Common myeloid progenitor, CD34-positive (primary cell): Measurements from ENCODE around the gene EIF2D.
A peak's percentile ranks its signal among the peaks of the same experiment; 100 is the strongest.

Experiments
- CTCF ChIA-PET: fragments of 350-600 bp; sonication (Branson Sonifier 250); formaldehyde crosslinking; loops from one replicate; lab custom pipeline; 2021; ENCODE audit warnings: antibody characterized with exemption; lab: Charles Lee
- POLR2A ChIA-PET: fragments of 350-600 bp; sonication (Branson Sonifier 250); formaldehyde crosslinking; loops from one replicate; lab custom pipeline; 2021; ENCODE audit warnings: antibody characterized with exemption; lab: Charles Lee
- DNase-seq, 3 donors: peaks; one replicate each; pipeline versions ENCODE4 v3.0.0 to v3.0.0-alpha.2; 2013
- H3K27ac ChIP-seq, 2 experiments: 1 replicate in 1 of 2; 2 replicates in 1 of 2; pipeline ENCODE4 v1.7.0; 2013; ENCODE audit warnings: inconsistent platforms in 2 of 2, low read length in 2 of 2, mild to moderate bottlenecking in 2 of 2, low read depth in 1 of 2, moderate library complexity in 1 of 2; ENCODE audit not compliant: severe bottlenecking in 2 of 2, insufficient read depth in 1 of 2, poor library complexity in 1 of 2
- H3K27me3 ChIP-seq, 5 experiments: replicated peaks in 2 of 5; 1 replicate in 3 of 5; 2 replicates in 2 of 5; pipeline versions ENCODE4 v1.6.1 to v1.7.0; 2013; ENCODE audit warnings: low read length in 4 of 5, mild to moderate bottlenecking in 2 of 5, moderate library complexity in 2 of 5, inconsistent platforms in 1 of 5; ENCODE audit not compliant: insufficient read depth in 5 of 5, control insufficient read depth in 4 of 5
- H3K36me3 ChIP-seq, 4 experiments: 1 replicate in 2 of 4; 2 replicates in 2 of 4; pipeline versions ENCODE4 v1.6.1 to v1.7.0; 2013; ENCODE audit warnings: low read length in 3 of 4, control low read depth in 1 of 4, mild to moderate bottlenecking in 1 of 4; ENCODE audit not compliant: control insufficient read depth in 4 of 4, insufficient read depth in 4 of 4
- H3K4me1 ChIP-seq, 4 experiments: 1 replicate in 3 of 4; 2 replicates in 1 of 4; pipeline versions ENCODE4 v1.6.1 to v1.7.1; 2013; ENCODE audit warnings: low read length in 3 of 4, mild to moderate bottlenecking in 3 of 4, control low read depth in 1 of 4, inconsistent platforms in 1 of 4, moderate library complexity in 1 of 4; ENCODE audit not compliant: control insufficient read depth in 4 of 4, insufficient read depth in 4 of 4; ENCODE audit errors: control extremely low read depth in 1 of 4
- H3K4me3 ChIP-seq, 7 experiments: 1 replicate in 4 of 7; 2 replicates in 3 of 7; pipeline versions ENCODE4 v1.5.1 to v1.7.0; 2013; ENCODE audit warnings: mild to moderate bottlenecking in 7 of 7, low read length in 6 of 7, moderate library complexity in 6 of 7, inconsistent platforms in 2 of 7, low read depth in 2 of 7, control low read depth in 1 of 7; ENCODE audit not compliant: insufficient read depth in 4 of 7, control insufficient read depth in 1 of 7; ENCODE audit errors: extremely low read depth in 1 of 7
- H3K9me3 ChIP-seq, 5 experiments: 1 replicate in 4 of 5; 2 replicates in 1 of 5; pipeline versions ENCODE4 v1.6.1 to v1.7.1; 2013; ENCODE audit warnings: low read length in 4 of 5, mild to moderate bottlenecking in 2 of 5, inconsistent platforms in 1 of 5, low read depth in 1 of 5, moderate library complexity in 1 of 5; ENCODE audit not compliant: control insufficient read depth in 4 of 5, insufficient read depth in 2 of 5; ENCODE audit errors: control extremely low read depth in 1 of 5
- WGBS: methylation state at CpG from one replicate; pipeline ENCODE4 v1.1.5; 2013; ENCODE audit not compliant: insufficient coverage; 5-methylcytosine and 5-hydroxymethylcytosine counted together

Gene EIF2D

DNA sequence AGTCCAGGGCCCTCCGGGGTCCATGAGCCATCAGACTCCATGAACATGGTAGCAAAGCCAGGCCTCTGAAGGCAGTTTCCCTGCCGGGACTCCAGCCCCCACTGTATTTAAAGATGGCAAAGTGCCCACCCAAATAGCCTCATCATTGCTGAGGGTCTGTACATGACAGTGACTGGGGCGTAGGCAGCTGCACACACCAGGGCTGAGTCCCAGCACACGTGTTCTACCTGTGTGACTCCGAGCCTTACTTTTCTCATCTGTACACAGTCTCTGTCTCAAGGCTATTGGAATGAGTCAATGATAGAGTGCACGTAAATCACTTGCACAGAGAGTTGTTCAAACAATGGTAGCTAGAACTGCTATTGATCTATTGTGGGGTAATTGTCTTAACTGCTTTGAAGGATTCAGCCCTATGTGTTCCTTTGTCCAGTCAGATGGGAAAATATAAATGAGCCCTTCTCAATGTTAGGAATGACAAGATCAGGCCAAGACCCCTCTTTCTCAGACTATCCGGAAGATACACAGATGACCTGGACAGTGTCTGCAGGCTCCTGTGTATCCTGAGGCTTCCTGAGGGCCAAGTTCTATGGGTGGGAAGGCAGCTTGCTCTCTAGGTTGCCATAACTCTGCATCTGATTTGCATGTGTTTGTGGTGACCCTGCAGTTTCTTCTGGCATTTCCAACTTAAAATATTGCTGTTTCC is 56.1 kb downstream of the EIF2D start:
- no peak for DNase-seq
- Histone ChIP-seq H3K9me3 (no peaks in the 10 kb centered on the region), H3K27me3 (no peaks in the 10 kb centered on the region), H3K27ac (peak overlapping the region in 1 of 2 experiments; percentile 17), H3K4me1 (peaks cover 27 to 58% (median 56%) of the 10 kb centered on the region in 4 experiments), H3K36me3 (peaks cover 5 to 9% (median 7%) of the 10 kb centered on the region in 4 experiments), H3K4me3 (peak overlapping the region in 2 of 7 experiments; percentile 86 to 92)
- ChIA-PET POLR2A (interaction anchor here (0.9 to 1.7 kb wide), 2 partner anchors 11 to 24 kb away, joined by 3 to 6 read pairs; no protein-coding TSS in a partner anchor), CTCF (interaction anchor here (0.7 to 21.6 kb wide), 9 partner anchors 8 to 94 kb away, joined by 3 to 395 read pairs (median 4); no protein-coding TSS in a partner anchor)
- 82% methylated on average over 7 of the region's 7 CpGs for WGBS

DNA sequence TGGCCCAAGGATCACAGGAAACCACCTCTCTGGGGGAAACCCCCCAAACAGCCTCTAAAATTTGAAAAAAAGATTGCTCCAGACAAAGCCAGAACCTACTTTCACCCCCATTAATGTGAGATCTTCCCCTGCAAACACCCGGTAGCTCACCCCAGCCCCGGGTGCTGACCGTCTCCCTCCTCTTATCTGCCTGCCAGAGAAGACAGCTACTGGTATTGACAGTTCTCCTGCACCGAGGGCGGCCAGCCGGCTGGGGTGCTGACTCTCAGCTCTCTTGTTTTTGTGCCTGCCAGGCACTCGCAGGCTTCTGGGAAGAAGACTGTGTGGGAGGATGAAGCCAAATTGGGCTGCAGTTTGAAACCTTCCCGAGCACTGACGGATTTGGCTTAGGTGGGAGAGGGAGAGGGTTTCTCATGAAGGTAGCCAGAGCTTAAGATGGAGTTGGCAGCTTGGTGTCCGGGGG is 56.8 kb downstream of the EIF2D start:
- H3K27ac ChIP-seq = no peak overlapping the region
- H3K36me3 ChIP-seq = peaks cover 0 to 2% (median under 1%) of the 10 kb centered on the region in 4 experiments
- peaks cover 22 to 53% (median 50%) of the 10 kb centered on the region in 4 experiments for H3K4me1 ChIP-seq
- H3K27me3 ChIP-seq = no peaks in the 10 kb centered on the region
- DNase-seq = no peak
- no peak overlapping the region for H3K4me3 ChIP-seq
- WGBS = 88% methylated on average over 7 of the region's 10 CpGs
- H3K9me3 ChIP-seq = no peaks in the 10 kb centered on the region
- POLR2A ChIA-PET = interaction anchor here (0.6 to 0.9 kb wide), 2 partner anchors 10 to 26 kb away, joined by 3 read pairs; no protein-coding TSS in a partner anchor
- CTCF ChIA-PET = interaction anchor here (0.7 to 21.6 kb wide), 14 partner anchors 8 to 484 kb away, joined by 3 to 395 read pairs (median 3); partner anchors contain the start of gene EIF2D

- DNase-seq = no peak
Observed at GRCh38 chr1:206554701-206555472, 57.4 kb downstream of the EIF2D start.

DNA sequence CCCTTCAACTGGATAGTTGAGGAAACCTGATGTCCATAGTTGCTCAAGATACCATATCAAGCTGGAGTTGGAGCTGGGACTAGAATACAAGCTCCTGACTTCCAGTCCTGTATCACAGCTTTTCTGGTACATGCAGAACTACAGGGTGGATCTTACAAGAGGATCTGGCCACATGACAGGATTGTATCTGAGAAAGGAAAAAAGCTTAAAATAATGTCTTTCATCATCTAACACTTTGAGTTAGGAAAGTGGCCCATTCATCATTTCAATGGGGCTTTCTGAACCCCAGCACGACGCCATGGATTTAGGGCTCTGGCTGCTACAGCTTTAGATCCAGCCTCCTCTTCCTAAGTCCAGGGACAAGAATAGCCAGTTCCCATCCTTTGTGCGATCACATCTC is 58.1 kb downstream of the EIF2D start:
- H3K36me3 ChIP-seq = no peaks in the 10 kb centered on the region
- no peak overlapping the region for H3K4me3 ChIP-seq
- 94% methylated on average over 2 of the region's 3 CpGs for WGBS
- no peaks in the 10 kb centered on the region for H3K9me3 ChIP-seq
- no peak overlapping the region for H3K27ac ChIP-seq
- ChIA-PET POLR2A (interaction anchor here (1.1 kb wide), 1 partner anchor 9 kb away, joined by 3 read pairs; no protein-coding TSS in a partner anchor), CTCF (interaction anchor here (0.9 to 21.6 kb wide), 8 partner anchors 10 to 84 kb away, joined by 3 to 395 read pairs (median 6); partner anchors contain the start of gene IKBKE)
- H3K4me1 ChIP-seq = peaks cover 18 to 40% (median 37%) of the 10 kb centered on the region in 4 experiments
- H3K27me3 ChIP-seq = no peaks in the 10 kb centered on the region
- DNase-seq = no peak

More at GRCh38 chr1:206554701-206555472, 57.4 kb downstream of the EIF2D start:
- Histone ChIP-seq H3K4me3 (no peak overlapping the region), H3K27ac (no peak overlapping the region), H3K36me3 (no peaks in the 10 kb centered on the region), H3K27me3 (no peaks in the 10 kb centered on the region), H3K9me3 (no peaks in the 10 kb centered on the region), H3K4me1 (peaks cover 21 to 47% (median 44%) of the 10 kb centered on the region in 4 experiments)
- ChIA-PET POLR2A (interaction anchor here (0.6 kb wide), 1 partner anchor 27 kb away, joined by 3 read pairs; no protein-coding TSS in a partner anchor), CTCF (interaction anchor here (0.6 to 21.6 kb wide), 19 partner anchors 9 to 484 kb away, joined by 3 to 395 read pairs (median 3); partner anchors contain the start of genes EIF2D and IKBKE)
- 100% methylated on average over 1 of the region's 1 CpG for WGBS

DNA sequence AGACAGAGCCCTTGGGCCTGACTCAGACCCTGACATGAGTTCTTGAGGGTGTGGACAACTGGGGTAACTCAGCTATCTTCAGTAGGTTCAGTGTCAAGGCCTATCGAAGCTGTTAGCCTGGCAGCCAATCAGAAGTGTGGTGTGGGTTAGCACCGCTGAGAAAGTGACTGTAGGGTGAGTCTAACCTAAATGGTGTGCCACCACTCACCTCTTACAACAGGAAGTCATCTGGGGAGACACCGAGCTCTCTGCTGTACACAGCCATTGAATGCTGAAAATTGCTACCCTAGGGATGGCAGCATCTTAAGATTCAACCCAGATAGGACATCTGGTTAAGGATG is 60.3 kb downstream of the EIF2D start:
- CTCF ChIA-PET = interaction anchor here (1.3 to 21.6 kb wide), 4 partner anchors 14 to 61 kb away, joined by 4 to 395 read pairs (median 8); no protein-coding TSS in a partner anchor
- Histone ChIP-seq H3K4me3 (no peak overlapping the region), H3K9me3 (no peaks in the 10 kb centered on the region), H3K4me1 (peaks cover 6 to 20% (median 17%) of the 10 kb centered on the region in 4 experiments), H3K27ac (no peak overlapping the region), H3K36me3 (no peaks in the 10 kb centered on the region), H3K27me3 (no peaks in the 10 kb centered on the region)
- 100% methylated on average over 2 of the region's 3 CpGs for WGBS
- POLR2A ChIA-PET = interaction anchor here (0.6 to 0.9 kb wide), 2 partner anchors 13 to 36 kb away, joined by 3 to 4 read pairs; no protein-coding TSS in a partner anchor
- DNase-seq = peak in 1 of 3 donors; percentile 18

GRCh38 chr1:206551296-206551985 is 60.8 kb downstream of the EIF2D start:
- Histone ChIP-seq H3K9me3 (no peaks in the 10 kb centered on the region), H3K4me1 (peaks cover 4 to 16% (median 12%) of the 10 kb centered on the region in 4 experiments), H3K27me3 (no peaks in the 10 kb centered on the region), H3K27ac (no peak overlapping the region), H3K4me3 (no peak overlapping the region), H3K36me3 (no peaks in the 10 kb centered on the region)
- POLR2A ChIA-PET = interaction anchor here (0.6 to 0.9 kb wide), 2 partner anchors 14 to 35 kb away, joined by 3 to 4 read pairs; no protein-coding TSS in a partner anchor
- CTCF ChIA-PET = interaction anchor here (1.2 to 21.6 kb wide), 6 partner anchors 12 to 61 kb away, joined by 3 to 395 read pairs (median 4); no protein-coding TSS in a partner anchor
- WGBS = 97% methylated on average over 7 of the region's 9 CpGs
- no peak for DNase-seq
